Cardiac muscle cell (in vitro differentiated cells and primary cell): ENCODE results near the gene ZC3H8. TPM values are rescaled to one million over a fixed set of nuclear protein-coding genes. Genes with fewer than 3 reads are reported as not detected.
A peak's percentile ranks its signal among the peaks of the same experiment; 100 is the strongest.

Experiments used
- DNase-seq, 2 donors: peaks; one replicate each; pipeline versions ENCODE4 v3.0.0 to v3.0.0-alpha.2; 2010 to 2017; ENCODE audit warnings: low read depth in 1 of 2, low spot score in 1 of 2
- H3K27ac ChIP-seq: fragments of 200-600 bp; sonication (generic); 2 replicates; pipeline ENCODE4 v1.5.1; 2016
- H3K27me3 ChIP-seq: fragments of 200-600 bp; sonication (generic); 2 replicates; pipeline ENCODE4 v1.6.0; 2016; ENCODE audit warnings: control low read depth
- H3K36me3 ChIP-seq: fragments of 200-600 bp; sonication (generic); 2 replicates; pipeline ENCODE4 v1.5.1; 2016; ENCODE audit warnings: control low read depth
- H3K4me1 ChIP-seq: fragments of 200-600 bp; sonication (generic); 2 replicates; pipeline ENCODE4 v1.8.1; 2017; ENCODE audit warnings: low read depth, mild to moderate bottlenecking, mixed run types
- H3K4me3 ChIP-seq: fragments of 200-600 bp; sonication (generic); 2 replicates; pipeline ENCODE4 v1.5.1; 2016; ENCODE audit warnings: mild to moderate bottlenecking
- H3K9me3 ChIP-seq: fragments of 200-600 bp; sonication (generic); 2 replicates; pipeline ENCODE4 v1.5.1; 2017; ENCODE audit warnings: low read depth, mild to moderate bottlenecking, control low read depth
- polyA plus RNA-seq: library from polyadenylated mRNA; unstranded; fragments of >200 nt; fragmentation: Nextera tagmentation; extraction: Ambion mirVana; gene quantifications from 2 replicates; pipeline ENCODE4 v1.2.1, GENCODE V29; 2016
- total RNA-seq: library from RNA; depleted of rRNA; stranded (reverse); fragments of >200 nt; gene quantifications from 2 replicates; pipeline ENCODE4 v1.2.3, GENCODE V29; 2016
- TF ChIP-seq, protein P1 (sequence below): IDR thresholded peaks from 2 replicates; pipeline ENCODE4 v1.5.1; 2012; ENCODE audit warnings: low read depth, mild to moderate bottlenecking, low read length

The ZC3H8 gene
- total RNA-seq (8.5 and 12.1 TPM in 2 replicates), polyA plus RNA-seq (14.1 and 19.4 TPM in 2 replicates)

DNA sequence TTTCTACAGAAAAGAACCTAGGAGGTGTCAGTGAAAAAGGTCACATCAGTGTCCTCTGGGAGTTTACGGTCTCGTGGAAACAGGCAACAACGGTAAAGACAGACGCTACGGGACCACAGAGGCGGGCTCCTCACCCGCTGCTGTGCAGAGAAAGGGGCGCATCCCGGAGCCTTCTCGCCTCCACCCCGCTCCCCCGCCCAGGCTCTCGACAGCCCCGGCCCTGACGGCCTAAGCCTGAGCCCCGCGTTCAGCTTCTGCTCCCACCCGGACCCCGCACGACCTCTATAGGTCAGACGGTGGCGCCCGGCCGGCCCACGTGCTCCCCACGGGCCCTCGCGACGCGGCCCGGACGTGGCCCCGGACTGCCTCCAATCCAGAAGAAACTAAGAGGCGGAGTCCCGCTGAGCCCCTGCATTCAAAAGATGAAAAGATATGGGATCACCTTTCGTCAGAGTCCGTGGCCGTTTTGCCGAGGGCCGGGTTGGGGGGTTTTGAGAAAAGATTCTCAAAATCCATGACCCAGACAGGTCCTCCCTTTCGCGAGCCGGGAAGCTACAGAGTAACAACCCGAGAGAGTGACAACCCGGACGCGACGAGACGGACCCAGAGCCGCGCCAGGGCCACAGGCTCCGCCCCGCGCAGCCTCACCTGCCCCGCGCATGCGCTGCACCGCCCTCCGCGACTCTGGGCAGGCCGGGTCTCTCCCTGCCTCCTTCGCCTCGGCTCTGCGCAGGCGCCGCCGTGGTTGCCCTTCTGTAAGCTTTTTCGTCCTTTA lies at the start of gene ZC3H8:
Gene ZC3H8, minus strand, starts transcription at position 577 of the 775 bp plus-strand sequence. Its CDS starts 61 bp downstream, at position 516.
- H3K36me3 ChIP-seq = no peaks in the 10 kb centered on the region
- peak within 1 kb of the TSS; percentile 75 for H3K27ac ChIP-seq
- TF ChIP-seq, protein P1, sequence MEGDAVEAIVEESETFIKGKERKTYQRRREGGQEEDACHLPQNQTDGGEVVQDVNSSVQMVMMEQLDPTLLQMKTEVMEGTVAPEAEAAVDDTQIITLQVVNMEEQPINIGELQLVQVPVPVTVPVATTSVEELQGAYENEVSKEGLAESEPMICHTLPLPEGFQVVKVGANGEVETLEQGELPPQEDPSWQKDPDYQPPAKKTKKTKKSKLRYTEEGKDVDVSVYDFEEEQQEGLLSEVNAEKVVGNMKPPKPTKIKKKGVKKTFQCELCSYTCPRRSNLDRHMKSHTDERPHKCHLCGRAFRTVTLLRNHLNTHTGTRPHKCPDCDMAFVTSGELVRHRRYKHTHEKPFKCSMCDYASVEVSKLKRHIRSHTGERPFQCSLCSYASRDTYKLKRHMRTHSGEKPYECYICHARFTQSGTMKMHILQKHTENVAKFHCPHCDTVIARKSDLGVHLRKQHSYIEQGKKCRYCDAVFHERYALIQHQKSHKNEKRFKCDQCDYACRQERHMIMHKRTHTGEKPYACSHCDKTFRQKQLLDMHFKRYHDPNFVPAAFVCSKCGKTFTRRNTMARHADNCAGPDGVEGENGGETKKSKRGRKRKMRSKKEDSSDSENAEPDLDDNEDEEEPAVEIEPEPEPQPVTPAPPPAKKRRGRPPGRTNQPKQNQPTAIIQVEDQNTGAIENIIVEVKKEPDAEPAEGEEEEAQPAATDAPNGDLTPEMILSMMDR = no peak
- no peaks in the 10 kb centered on the region for H3K27me3 ChIP-seq
- H3K9me3 ChIP-seq = no peaks in the 10 kb centered on the region
- DNase-seq = peak; percentile 90 to 94
- H3K4me3 ChIP-seq = peak within 1 kb of the TSS; percentile 87
- peaks cover 3% of the 10 kb centered on the region for H3K4me1 ChIP-seq

DNA sequence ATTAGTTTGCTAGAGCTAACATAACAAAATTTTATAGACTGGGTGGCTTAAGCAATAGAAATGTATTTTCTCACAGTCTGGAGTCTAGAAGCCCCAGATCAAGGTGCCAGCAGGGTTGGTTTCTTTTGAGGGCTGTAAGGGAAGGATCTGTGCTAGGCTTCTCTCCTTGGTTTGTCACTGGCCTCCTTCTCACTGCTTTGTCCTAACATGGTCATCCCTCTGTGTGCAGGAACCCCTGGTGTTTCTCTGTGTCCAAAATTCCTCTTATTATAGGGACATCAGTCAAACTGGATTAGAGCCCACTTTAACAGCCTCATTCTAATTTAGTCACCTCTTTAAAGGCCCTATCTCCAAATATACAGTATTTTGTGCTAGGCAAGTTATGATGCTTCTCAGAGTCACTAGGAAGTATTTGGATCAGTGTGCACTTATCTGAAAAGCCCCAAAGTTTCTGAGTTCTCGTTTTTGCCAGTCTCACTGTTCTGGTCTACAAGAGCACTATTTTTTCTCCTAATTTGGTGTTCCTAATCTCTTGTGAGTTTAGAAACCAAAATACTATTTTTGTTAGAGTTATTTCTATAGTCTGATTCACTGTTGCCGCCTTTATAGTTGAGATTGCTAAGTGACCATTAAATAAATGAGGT lies 49.6 kb upstream of the ZC3H8 start:
- H3K4me1 ChIP-seq = no peaks in the 10 kb centered on the region
- TF ChIP-seq, protein P1 = no peak
- peaks cover 9% of the 10 kb centered on the region for H3K36me3 ChIP-seq
- no peak overlapping the region for H3K27ac ChIP-seq
- H3K9me3 ChIP-seq = no peaks in the 10 kb centered on the region
- H3K27me3 ChIP-seq = no peaks in the 10 kb centered on the region
- H3K4me3 ChIP-seq = no peak overlapping the region
- no peak for DNase-seq

DNA sequence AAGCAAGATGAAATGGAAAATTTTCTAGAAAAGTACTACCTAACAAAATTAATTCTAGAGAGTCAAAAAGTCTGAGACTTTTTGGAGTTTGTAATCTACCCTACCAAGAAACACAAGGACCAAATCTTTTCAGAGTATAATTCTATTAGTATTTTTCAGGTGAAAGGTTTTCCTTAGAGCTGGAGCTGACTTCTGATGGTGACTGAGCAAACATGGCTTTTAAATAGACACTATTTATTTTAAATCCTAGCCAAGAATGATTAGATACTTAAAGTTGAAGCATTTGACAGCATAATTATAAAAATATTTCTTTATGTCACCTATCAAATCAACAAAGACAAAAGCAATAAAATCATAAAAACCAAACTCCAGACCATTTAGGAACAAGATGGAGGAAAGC lies 47.1 kb upstream of the ZC3H8 start:
- H3K4me1 ChIP-seq = no peaks in the 10 kb centered on the region
- DNase-seq = no peak
- no peaks in the 10 kb centered on the region for H3K9me3 ChIP-seq
- H3K27ac ChIP-seq = no peak overlapping the region
- H3K36me3 ChIP-seq = peaks cover 9% of the 10 kb centered on the region
- TF ChIP-seq, protein P1 = no peak
- H3K4me3 ChIP-seq = no peak overlapping the region
- H3K27me3 ChIP-seq = no peaks in the 10 kb centered on the region

DNA sequence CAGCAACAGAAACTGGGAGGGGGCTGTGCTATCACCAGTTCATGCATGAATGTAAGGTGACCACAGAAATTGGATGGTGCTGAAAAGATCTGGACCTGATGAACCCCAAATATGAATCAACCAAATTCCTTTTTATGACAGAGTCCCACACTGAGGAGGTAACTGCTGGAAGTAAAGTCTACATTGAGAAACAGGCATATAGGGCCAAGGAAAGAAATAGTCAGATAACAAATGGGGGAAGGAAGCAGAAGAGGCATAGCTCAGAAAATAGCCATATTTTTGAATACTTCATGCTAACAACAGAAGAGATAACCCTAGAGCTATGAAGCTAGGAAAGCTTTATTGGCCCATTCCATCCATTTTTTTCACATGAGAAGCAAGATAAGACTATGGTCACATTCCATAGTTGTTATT lies 46.3 kb upstream of the ZC3H8 start:
- Histone ChIP-seq H3K4me1 (no peaks in the 10 kb centered on the region), H3K27me3 (no peaks in the 10 kb centered on the region), H3K4me3 (no peak overlapping the region), H3K27ac (no peak overlapping the region), H3K9me3 (no peaks in the 10 kb centered on the region), H3K36me3 (peaks cover 9% of the 10 kb centered on the region)
- peak in 1 of 2 donors; percentile 92 for DNase-seq
- TF ChIP-seq, protein P1 = no peak

DNA sequence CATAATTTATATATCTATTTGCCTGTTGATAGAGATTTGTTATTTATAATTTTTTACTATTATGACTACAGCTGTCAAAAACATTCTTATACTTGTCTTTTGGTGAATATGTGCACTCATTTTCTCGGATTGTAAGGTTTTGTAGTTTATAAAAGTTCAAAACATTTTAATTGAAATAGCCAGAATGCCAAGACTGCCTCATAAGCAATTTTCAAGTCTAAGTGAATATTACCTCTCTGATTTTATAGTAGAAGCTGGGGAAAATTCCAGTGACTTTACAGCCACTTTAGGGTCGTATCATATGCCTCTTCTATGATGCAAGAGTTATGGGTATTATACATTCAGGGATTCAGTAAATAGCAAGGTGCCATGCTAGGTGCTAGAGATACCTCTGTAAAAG lies 41.6 kb upstream of the ZC3H8 start:
- no peak overlapping the region for H3K4me3 ChIP-seq
- H3K9me3 ChIP-seq = no peaks in the 10 kb centered on the region
- no peaks in the 10 kb centered on the region for H3K27me3 ChIP-seq
- DNase-seq = no peak
- H3K27ac ChIP-seq = no peak overlapping the region
- H3K36me3 ChIP-seq = no peaks in the 10 kb centered on the region
- TF ChIP-seq, protein P1 = no peak
- no peaks in the 10 kb centered on the region for H3K4me1 ChIP-seq
